GM10266 (cell line): ENCODE measurements around the gene SMTNL1.

Experiments used
- DNase-seq: peaks from one replicate; pipeline ENCODE4 v3.0.0; 2012; ENCODE audit errors: extremely low spot score
- CTCF ChIP-seq: IDR thresholded peaks from 2 replicates; pipeline ENCODE4 v1.5.1; 2012; ENCODE audit warnings: mild to moderate bottlenecking, low read depth; ENCODE audit not compliant: control insufficient read depth, insufficient read depth; ENCODE audit errors: missing control alignments

The SMTNL1 gene

GRCh38 chr11:57501953-57502352, 35.4 kb upstream of the SMTNL1 start:
- no peak for TF ChIP-seq CTCF
- no peak for DNase-seq

- no peak for DNase-seq
- TF ChIP-seq CTCF, result no peak
These were observed 35.0 kb upstream of the SMTNL1 start for GRCh38 chr11:57502376-57502775.

- no peak for DNase-seq
- no peak for TF ChIP-seq CTCF
These were observed 34.5 kb upstream of the SMTNL1 start for GRCh38 chr11:57502870-57503269.

- TF ChIP-seq CTCF, result no peak
These were observed 32.9 kb upstream of the SMTNL1 start for GRCh38 chr11:57504511-57504910.

GRCh38 chr11:57506522-57506921, 30.9 kb upstream of the SMTNL1 start:
- no peak for DNase-seq

More at GRCh38 chr11:57504511-57504910, 32.9 kb upstream of the SMTNL1 start:
- DNase-seq, result no peak

GRCh38 chr11:57508341-57509170, 28.8 kb upstream of the SMTNL1 start:
- no peak for TF ChIP-seq CTCF
- DNase-seq, result no peak

More at GRCh38 chr11:57506522-57506921, 30.9 kb upstream of the SMTNL1 start:
- no peak for TF ChIP-seq CTCF

GRCh38 chr11:57511741-57512430, 25.5 kb upstream of the SMTNL1 start:
- TF ChIP-seq CTCF, result no peak
- no peak for DNase-seq
